Panc1 (cell line): ENCODE data around the gene ALDH1A3. TPM values are rescaled to one million over a fixed set of nuclear protein-coding genes. Genes with fewer than 3 reads are reported as not detected.
"Not testable (repeated sequence)": the region's sequence is repeated elsewhere in the genome, so short reads cannot be mapped to it uniquely, and the experiment has no call there.

Source experiments
- ATAC-seq: fragments of 200-7000 bp; cut with Tn5 transposase; 2 replicates; pipeline ENCODE4 v1.9.1; 2020; ENCODE audit warnings: mild to moderate bottlenecking, moderate library complexity
- BruUV-seq: library from RNA; stranded (reverse); fragments of 400-500 nt; replicated peaks from 2 replicates; lab custom pipeline; 2021; lab: Mats Ljungman, UMichigan
- CTCF ChIA-PET: fragments of 300-600 bp; sonication (Branson Sonifier 250); formaldehyde crosslinking; loops from one replicate; lab custom pipeline; 2022; ENCODE audit warnings: antibody characterized with exemption; lab: Charles Lee
- POLR2A ChIA-PET: fragments of 300-600 bp; sonication (Branson Sonifier 250); formaldehyde crosslinking; loops from one replicate; lab custom pipeline; 2022; ENCODE audit warnings: antibody characterized with exemption; lab: Charles Lee
- DNase-seq: peaks from one replicate; pipeline ENCODE4 v3.0.0-alpha.2; 2010; ENCODE audit warnings: low read depth, low spot score
- H3K27ac ChIP-seq: 2 replicates; pipeline ENCODE4 v1.5.1; 2011; ENCODE audit warnings: mild to moderate bottlenecking, low read length, inconsistent platforms
- H3K27me3 ChIP-seq: fragments of 200-500 bp; sonication (Bioruptor generic); 2 replicates; pipeline ENCODE4 v1.6.0; 2014; ENCODE audit warnings: low read length, inconsistent platforms; ENCODE audit not compliant: control insufficient read depth, insufficient read depth
- H3K36me3 ChIP-seq: fragments of 200-500 bp; sonication (Bioruptor generic); 2 replicates; pipeline ENCODE4 v1.5.1; 2014; ENCODE audit warnings: inconsistent platforms, mild to moderate bottlenecking, low read length, moderate library complexity; ENCODE audit not compliant: control insufficient read depth, insufficient read depth
- H3K4me1 ChIP-seq: 2 replicates; pipeline ENCODE4 v1.5.1; 2011; ENCODE audit warnings: inconsistent platforms, mild to moderate bottlenecking, low read length, moderate library complexity; ENCODE audit not compliant: control insufficient read depth, insufficient read depth
- H3K4me3 ChIP-seq, 2 experiments: 2 replicates each; pipeline ENCODE4 v1.5.1; 2011 to 2012; ENCODE audit warnings: low read depth in 2 of 2, low read length in 2 of 2, mild to moderate bottlenecking in 2 of 2, inconsistent platforms in 1 of 2, moderate library complexity in 1 of 2
- H3K9me3 ChIP-seq: fragments of 200-500 bp; sonication (Bioruptor generic); 2 replicates; pipeline ENCODE4 v1.5.1; 2014; ENCODE audit warnings: low read depth, mild to moderate bottlenecking, inconsistent platforms, low read length, moderate library complexity; ENCODE audit not compliant: control insufficient read depth, insufficient read depth
- POLR2AphosphoS5 ChIP-seq: IDR thresholded peaks from 2 replicates; pipeline ENCODE4 v1.6.1; 2012; ENCODE audit warnings: mild to moderate bottlenecking, low read depth, low read length, moderate library complexity
- SIN3A ChIP-seq: IDR thresholded peaks from 2 replicates; pipeline ENCODE4 v1.6.1; 2012; ENCODE audit warnings: low read depth, mild to moderate bottlenecking, low read length, moderate library complexity, borderline replicate concordance; ENCODE audit not compliant: insufficient read depth
- TCF7L2 ChIP-seq: IDR thresholded peaks from 2 replicates; pipeline ENCODE4 v1.6.1; 2011; ENCODE audit warnings: mild to moderate bottlenecking, low read depth, low read length, inconsistent platforms
- in situ Hi-C: cut with HindIII; loops from 2 replicates; pipeline ENCODE4 v1.10.0; 2016; ENCODE audit warnings: low sequenced_read_pairs, low pct_unique_long_range_greater_than_20kb
- intact Hi-C: fragments of 100-400 bp; cut with micrococcal nuclease; formaldehyde crosslinking; loops from one replicate; pipeline ENCODE4 v1.10.0; 2022; ENCODE audit not compliant: unreplicated experiment
- total RNA-seq: library from RNA; stranded (reverse); gene quantifications from one replicate; pipeline ENCODE4 v1.2.1, GENCODE V29; 2021; ENCODE audit not compliant: unreplicated experiment
- TF ChIP-seq, protein P1 (sequence below): fragments of 450-650 bp; IDR thresholded peaks from 2 replicates; pipeline ENCODE4 v1.5.1; 2017; ENCODE audit warnings: mild to moderate bottlenecking
- TF ChIP-seq, protein P2 (sequence below), 2 experiments: IDR thresholded peaks; 2 replicates each; pipeline ENCODE4 v1.6.1; 2011 to 2012; ENCODE audit warnings: low read depth in 2 of 2, control low read depth in 1 of 2, low read length in 1 of 2, mild to moderate bottlenecking in 1 of 2, moderate library complexity in 1 of 2; ENCODE audit not compliant: insufficient read depth in 1 of 2

The ALDH1A3 gene
- total RNA-seq, 1 experiment from 2014 or later = 143 TPM

DNA sequence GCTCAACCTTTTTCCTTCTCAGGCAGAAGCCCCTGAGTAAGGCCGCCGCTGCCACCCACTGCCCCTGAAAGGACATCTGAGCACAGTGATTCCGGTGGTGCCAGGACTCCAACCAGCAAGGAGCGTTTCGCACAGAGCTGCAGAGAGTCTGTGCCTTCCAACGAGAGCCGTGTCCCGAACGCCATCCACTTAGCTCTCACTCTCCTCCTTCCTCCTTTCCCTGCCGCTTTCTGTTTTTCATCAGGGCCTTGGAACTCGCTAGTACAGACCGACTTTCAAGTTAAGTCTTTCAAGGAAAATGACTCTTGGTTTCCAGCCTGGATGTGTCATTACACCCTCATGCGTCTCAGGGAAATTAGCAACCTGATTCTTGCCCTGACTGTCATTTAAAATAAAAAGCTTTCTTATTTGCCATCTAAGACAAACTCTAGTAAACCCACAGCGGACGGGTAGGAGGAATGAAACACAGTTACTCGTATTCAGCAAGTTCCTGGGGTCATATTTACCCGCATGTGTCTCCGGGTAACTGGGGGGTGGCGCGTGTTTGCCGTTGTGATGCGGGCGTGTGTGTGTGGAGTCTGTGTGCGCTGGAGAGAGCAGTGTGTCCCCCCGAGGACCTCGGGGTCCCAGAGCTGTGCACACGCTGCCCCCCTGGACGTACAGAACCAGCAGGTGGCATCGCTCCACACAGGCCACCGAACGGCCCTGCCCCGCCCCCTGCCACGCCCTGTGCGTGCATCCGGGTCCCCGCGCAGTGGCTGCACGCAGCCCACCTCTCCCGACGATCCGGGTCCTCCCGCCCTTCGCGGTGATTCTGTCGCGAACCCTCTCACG lies 30.4 kb upstream of the ALDH1A3 start:
- DNase-seq = peak; percentile 24
- intact Hi-C loops = no loop called here

DNA sequence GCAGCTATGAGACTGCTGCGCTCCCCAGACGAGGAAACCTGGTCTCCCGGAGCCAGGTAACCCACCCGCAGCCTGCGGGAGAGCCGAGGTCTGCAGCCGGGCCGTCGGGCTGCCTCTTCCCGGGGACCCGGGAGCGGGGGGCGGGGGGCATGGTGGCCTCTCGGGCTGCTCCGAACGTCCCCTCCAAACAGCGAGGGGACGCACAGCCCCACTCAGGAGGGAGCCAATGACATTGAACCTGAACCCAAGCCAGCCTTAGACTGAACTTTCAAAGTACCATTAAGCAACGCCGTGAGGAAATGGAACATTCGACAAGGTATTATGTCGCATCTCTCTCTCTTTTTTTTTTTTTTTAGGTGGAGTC lies 29.8 kb upstream of the ALDH1A3 start:
- TF ChIP-seq, protein P1, sequence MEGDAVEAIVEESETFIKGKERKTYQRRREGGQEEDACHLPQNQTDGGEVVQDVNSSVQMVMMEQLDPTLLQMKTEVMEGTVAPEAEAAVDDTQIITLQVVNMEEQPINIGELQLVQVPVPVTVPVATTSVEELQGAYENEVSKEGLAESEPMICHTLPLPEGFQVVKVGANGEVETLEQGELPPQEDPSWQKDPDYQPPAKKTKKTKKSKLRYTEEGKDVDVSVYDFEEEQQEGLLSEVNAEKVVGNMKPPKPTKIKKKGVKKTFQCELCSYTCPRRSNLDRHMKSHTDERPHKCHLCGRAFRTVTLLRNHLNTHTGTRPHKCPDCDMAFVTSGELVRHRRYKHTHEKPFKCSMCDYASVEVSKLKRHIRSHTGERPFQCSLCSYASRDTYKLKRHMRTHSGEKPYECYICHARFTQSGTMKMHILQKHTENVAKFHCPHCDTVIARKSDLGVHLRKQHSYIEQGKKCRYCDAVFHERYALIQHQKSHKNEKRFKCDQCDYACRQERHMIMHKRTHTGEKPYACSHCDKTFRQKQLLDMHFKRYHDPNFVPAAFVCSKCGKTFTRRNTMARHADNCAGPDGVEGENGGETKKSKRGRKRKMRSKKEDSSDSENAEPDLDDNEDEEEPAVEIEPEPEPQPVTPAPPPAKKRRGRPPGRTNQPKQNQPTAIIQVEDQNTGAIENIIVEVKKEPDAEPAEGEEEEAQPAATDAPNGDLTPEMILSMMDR = no peak; the same call in 1 of the 2 replicates
- TF ChIP-seq SIN3A = no peak
- TF ChIP-seq POLR2AphosphoS5 = no peak; the same call in 1 of the 2 replicates
- TF ChIP-seq TCF7L2 = no peak
- TF ChIP-seq, protein P2, sequence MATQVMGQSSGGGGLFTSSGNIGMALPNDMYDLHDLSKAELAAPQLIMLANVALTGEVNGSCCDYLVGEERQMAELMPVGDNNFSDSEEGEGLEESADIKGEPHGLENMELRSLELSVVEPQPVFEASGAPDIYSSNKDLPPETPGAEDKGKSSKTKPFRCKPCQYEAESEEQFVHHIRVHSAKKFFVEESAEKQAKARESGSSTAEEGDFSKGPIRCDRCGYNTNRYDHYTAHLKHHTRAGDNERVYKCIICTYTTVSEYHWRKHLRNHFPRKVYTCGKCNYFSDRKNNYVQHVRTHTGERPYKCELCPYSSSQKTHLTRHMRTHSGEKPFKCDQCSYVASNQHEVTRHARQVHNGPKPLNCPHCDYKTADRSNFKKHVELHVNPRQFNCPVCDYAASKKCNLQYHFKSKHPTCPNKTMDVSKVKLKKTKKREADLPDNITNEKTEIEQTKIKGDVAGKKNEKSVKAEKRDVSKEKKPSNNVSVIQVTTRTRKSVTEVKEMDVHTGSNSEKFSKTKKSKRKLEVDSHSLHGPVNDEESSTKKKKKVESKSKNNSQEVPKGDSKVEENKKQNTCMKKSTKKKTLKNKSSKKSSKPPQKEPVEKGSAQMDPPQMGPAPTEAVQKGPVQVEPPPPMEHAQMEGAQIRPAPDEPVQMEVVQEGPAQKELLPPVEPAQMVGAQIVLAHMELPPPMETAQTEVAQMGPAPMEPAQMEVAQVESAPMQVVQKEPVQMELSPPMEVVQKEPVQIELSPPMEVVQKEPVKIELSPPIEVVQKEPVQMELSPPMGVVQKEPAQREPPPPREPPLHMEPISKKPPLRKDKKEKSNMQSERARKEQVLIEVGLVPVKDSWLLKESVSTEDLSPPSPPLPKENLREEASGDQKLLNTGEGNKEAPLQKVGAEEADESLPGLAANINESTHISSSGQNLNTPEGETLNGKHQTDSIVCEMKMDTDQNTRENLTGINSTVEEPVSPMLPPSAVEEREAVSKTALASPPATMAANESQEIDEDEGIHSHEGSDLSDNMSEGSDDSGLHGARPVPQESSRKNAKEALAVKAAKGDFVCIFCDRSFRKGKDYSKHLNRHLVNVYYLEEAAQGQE (IDR thresholded peaks at IDR 0.05; ENCODE audit: insufficient read depth in 1 of 2, low read depth in 2 of 2, low read length in 1 of 2) = no peak
- no peak for DNase-seq
- CTCF ChIA-PET = interaction anchor here (0.7 kb wide), 1 partner anchor 159 kb away, joined by 4 read pairs; no protein-coding TSS in a partner anchor
- intact Hi-C loops = no loop called here
- peaks cover 10% of the 10 kb centered on the region; the same call in 1 of the 2 replicates for H3K4me1 ChIP-seq
- in situ Hi-C loops = no loop called here
- peak overlapping the region; percentile 83 for H3K27ac ChIP-seq
- no peaks in the 10 kb centered on the region for H3K36me3 ChIP-seq
- POLR2A ChIA-PET = interaction anchor here (0.6 kb wide), 1 partner anchor 12 kb away, joined by 3 read pairs; no protein-coding TSS in a partner anchor
- no TSS peak for BruUV-seq
- H3K27me3 ChIP-seq = no peaks in the 10 kb centered on the region
- no peaks in the 10 kb centered on the region for H3K9me3 ChIP-seq
- peak; percentile 74 for ATAC-seq
- H3K4me3 ChIP-seq = peak overlapping the region; percentile 61 to 63

More for the DNA sequence above, 30.4 kb upstream of the ALDH1A3 start:
- no TSS peak for BruUV-seq
- in situ Hi-C loops = no loop called here
- no peaks in the 10 kb centered on the region for H3K9me3 ChIP-seq
- H3K4me1 ChIP-seq = peaks cover 10% of the 10 kb centered on the region; the same call in 1 of the 2 replicates
- H3K4me3 ChIP-seq = peak overlapping the region; percentile 61 to 63
- H3K27me3 ChIP-seq = no peaks in the 10 kb centered on the region
- no peaks in the 10 kb centered on the region for H3K36me3 ChIP-seq
- ChIA-PET CTCF (interaction anchor here (0.7 kb wide), 1 partner anchor 159 kb away, joined by 4 read pairs; no protein-coding TSS in a partner anchor), POLR2A (no interaction called here)
- no peak for TF ChIP-seq TCF7L2
- TF ChIP-seq, protein P1 = peak; percentile 78
- TF ChIP-seq, protein P2 (IDR thresholded peaks at IDR 0.05; ENCODE audit: insufficient read depth in 1 of 2, low read depth in 2 of 2, low read length in 1 of 2) = no peak
- 0 out of 2 replicates have a peak, but pooled peaks have one; percentile 77 for TF ChIP-seq SIN3A
- peak; percentile 65; the same call in 1 of the 2 replicates for TF ChIP-seq POLR2AphosphoS5
- peak overlapping the region; percentile 83 for H3K27ac ChIP-seq
- peak; percentile 94 for ATAC-seq

DNA sequence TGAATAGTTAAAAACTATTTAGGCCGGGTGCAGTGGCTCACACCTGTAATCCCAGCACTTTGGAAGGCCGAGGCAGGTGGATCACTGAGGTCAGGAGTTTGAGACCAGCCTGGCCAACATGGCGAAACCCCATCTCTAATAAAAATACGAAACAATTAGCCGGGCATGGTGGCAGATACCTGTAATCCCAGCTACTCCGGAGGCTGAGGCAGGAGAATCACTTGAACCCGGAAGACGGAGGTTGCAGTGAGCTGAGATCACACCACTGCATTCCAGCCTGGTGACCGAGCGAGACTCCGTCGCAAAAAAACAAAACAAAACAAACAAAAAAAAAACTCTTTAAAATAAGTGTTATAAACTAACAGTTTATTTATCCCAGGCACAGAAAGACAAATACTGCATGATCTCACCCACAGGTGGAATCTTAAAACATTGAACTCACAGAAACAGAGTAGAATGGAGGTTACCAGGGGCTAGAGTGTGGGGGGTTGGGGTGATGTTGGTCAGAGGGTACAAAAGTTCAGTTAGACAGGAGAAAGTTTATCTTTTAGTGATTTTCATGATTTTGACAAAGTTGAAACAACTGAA lies 28.1 kb upstream of the ALDH1A3 start:
- CTCF ChIA-PET, in situ Hi-C loops, H3K27me3 ChIP-seq: not testable (repeated sequence)

More for the DNA sequence above, 28.1 kb upstream of the ALDH1A3 start:
- BruUV-seq, ATAC-seq, H3K9me3 ChIP-seq, H3K36me3 ChIP-seq, H3K27ac ChIP-seq, intact Hi-C loops, DNase-seq, H3K4me1 ChIP-seq: not testable (repeated sequence)
- POLR2A ChIA-PET = interaction anchor here (0.6 kb wide), 1 partner anchor 10 kb away, joined by 4 read pairs; no protein-coding TSS in a partner anchor
- H3K4me3 ChIP-seq = peak overlapping the region in 1 of 2 experiments; percentile 63; a peak in 2 of 4 replicates
